ENCODE data around the gene HRH2.

The HRH2 gene

GRCh38 chr5:175653763-175654162 is 4.1 kb upstream of the HRH2 start:
- 96% methylated on average over 3 of the region's 4 CpGs for WGBS (ENCODE audit: insufficient coverage)
- peaks cover 0 to 15% (median 8%) of the 10 kb centered on the region in 5 experiments for H3K9me3 ChIP-seq (ENCODE audit: control extremely low read depth in 1 of 5, control insufficient read depth in 4 of 5, insufficient read depth in 2 of 5, low read depth in 1 of 5, low read length in 4 of 5)
- H3K4me3 ChIP-seq (ENCODE audit: control insufficient read depth in 1 of 7, extremely low read depth in 1 of 7, insufficient read depth in 4 of 7, low read depth in 2 of 7, low read length in 6 of 7) = peak overlapping the region in 1 of 7 experiments; percentile 23
- peaks cover 0 to 16% (median 0%) of the 10 kb centered on the region in 5 experiments for H3K27me3 ChIP-seq (replicated peaks in 2 of 5; ENCODE audit: control insufficient read depth in 4 of 5, insufficient read depth in 5 of 5, low read length in 4 of 5)
- no peak for DNase-seq
- ChIA-PET CTCF (interaction anchor here (0.7 to 1.9 kb wide), 3 partner anchors 32 to 37 kb away, joined by 4 to 5 read pairs (median 4); no protein-coding TSS in a partner anchor), POLR2A (no interaction called here)
- H3K27ac ChIP-seq (ENCODE audit: insufficient read depth in 1 of 2, low read depth in 1 of 2, low read length in 2 of 2, poor library complexity in 1 of 2, severe bottlenecking in 2 of 2) = no peak overlapping the region
- H3K4me1 ChIP-seq (ENCODE audit: control extremely low read depth in 1 of 4, control insufficient read depth in 4 of 4, insufficient read depth in 4 of 4, low read length in 3 of 4) = peaks cover 7 to 68% (median 50%) of the 10 kb centered on the region in 4 experiments
- no peaks in the 10 kb centered on the region for H3K36me3 ChIP-seq (ENCODE audit: control insufficient read depth in 4 of 4, insufficient read depth in 4 of 4, low read length in 3 of 4)

DNA sequence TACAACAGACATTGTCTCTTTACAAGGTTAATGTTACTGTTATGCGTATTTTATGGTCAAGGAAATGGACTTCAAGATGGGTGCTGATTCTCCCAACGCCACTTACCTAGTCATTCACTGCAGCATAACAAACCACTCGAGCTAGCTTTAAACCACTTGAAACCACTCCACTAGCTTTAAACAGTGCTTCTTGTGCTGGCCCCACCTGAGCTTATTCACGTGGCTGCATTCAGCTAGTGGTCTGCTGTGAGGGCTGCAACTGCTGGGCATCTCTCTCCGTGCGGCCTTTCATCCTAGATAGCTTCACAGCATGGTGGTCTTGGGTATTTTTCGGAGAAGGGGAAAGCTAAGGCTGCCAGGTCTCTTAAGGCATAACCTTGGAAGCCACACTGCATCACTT is 3.5 kb upstream of the HRH2 start:
- ChIA-PET POLR2A (no interaction called here), CTCF (interaction anchor here (0.5 to 1.9 kb wide), 4 partner anchors 29 to 36 kb away, joined by 4 to 5 read pairs (median 4); no protein-coding TSS in a partner anchor)
- H3K4me1 ChIP-seq (ENCODE audit: control extremely low read depth in 1 of 4, control insufficient read depth in 4 of 4, insufficient read depth in 4 of 4, low read length in 3 of 4) = peaks cover 7 to 74% (median 53%) of the 10 kb centered on the region in 4 experiments
- no peak overlapping the region for H3K4me3 ChIP-seq (ENCODE audit: control insufficient read depth in 1 of 7, extremely low read depth in 1 of 7, insufficient read depth in 4 of 7, low read depth in 2 of 7, low read length in 6 of 7)
- H3K27ac ChIP-seq (ENCODE audit: insufficient read depth in 1 of 2, low read depth in 1 of 2, low read length in 2 of 2, poor library complexity in 1 of 2, severe bottlenecking in 2 of 2) = no peak overlapping the region
- DNase-seq = no peak
- WGBS (ENCODE audit: insufficient coverage) = 100% methylated on average over 4 of the region's 7 CpGs
- H3K27me3 ChIP-seq (replicated peaks in 2 of 5; ENCODE audit: control insufficient read depth in 4 of 5, insufficient read depth in 5 of 5, low read length in 4 of 5) = peaks cover 0 to 18% (median 0%) of the 10 kb centered on the region in 5 experiments
- H3K9me3 ChIP-seq (ENCODE audit: control extremely low read depth in 1 of 5, control insufficient read depth in 4 of 5, insufficient read depth in 2 of 5, low read depth in 1 of 5, low read length in 4 of 5) = peaks cover 0 to 12% (median 6%) of the 10 kb centered on the region in 5 experiments
- no peaks in the 10 kb centered on the region for H3K36me3 ChIP-seq (ENCODE audit: control insufficient read depth in 4 of 4, insufficient read depth in 4 of 4, low read length in 3 of 4)

- peaks cover 7 to 79% (median 53%) of the 10 kb centered on the region in 4 experiments for H3K4me1 ChIP-seq (ENCODE audit: control extremely low read depth in 1 of 4, control insufficient read depth in 4 of 4, insufficient read depth in 4 of 4, low read length in 3 of 4)
- POLR2A ChIA-PET = no interaction called here
- H3K27ac ChIP-seq (ENCODE audit: insufficient read depth in 1 of 2, low read depth in 1 of 2, low read length in 2 of 2, poor library complexity in 1 of 2, severe bottlenecking in 2 of 2) = no peak overlapping the region
- H3K9me3 ChIP-seq (ENCODE audit: control extremely low read depth in 1 of 5, control insufficient read depth in 4 of 5, insufficient read depth in 2 of 5, low read depth in 1 of 5, low read length in 4 of 5) = peaks cover 0 to 7% (median 2%) of the 10 kb centered on the region in 5 experiments
- DNase-seq = peak in 2 of 3 donors; percentile 26 to 40
- no peak overlapping the region for H3K4me3 ChIP-seq (ENCODE audit: control insufficient read depth in 1 of 7, extremely low read depth in 1 of 7, insufficient read depth in 4 of 7, low read depth in 2 of 7, low read length in 6 of 7)
- peaks cover 0 to 4% (median 0%) of the 10 kb centered on the region in 4 experiments for H3K36me3 ChIP-seq (ENCODE audit: control insufficient read depth in 4 of 4, insufficient read depth in 4 of 4, low read length in 3 of 4)
- CTCF ChIA-PET = interaction anchor here (0.5 to 1.3 kb wide), 3 partner anchors 28 to 36 kb away, joined by 4 to 5 read pairs (median 4); no protein-coding TSS in a partner anchor
- WGBS (ENCODE audit: insufficient coverage) = 89% methylated on average over 8 of the region's 8 CpGs
- H3K27me3 ChIP-seq (replicated peaks in 2 of 5; ENCODE audit: control insufficient read depth in 4 of 5, insufficient read depth in 5 of 5, low read length in 4 of 5) = peaks cover 0 to 21% (median 0%) of the 10 kb centered on the region in 5 experiments
Observed at GRCh38 chr5:175654807-175655206, 3.1 kb upstream of the HRH2 start.

DNA sequence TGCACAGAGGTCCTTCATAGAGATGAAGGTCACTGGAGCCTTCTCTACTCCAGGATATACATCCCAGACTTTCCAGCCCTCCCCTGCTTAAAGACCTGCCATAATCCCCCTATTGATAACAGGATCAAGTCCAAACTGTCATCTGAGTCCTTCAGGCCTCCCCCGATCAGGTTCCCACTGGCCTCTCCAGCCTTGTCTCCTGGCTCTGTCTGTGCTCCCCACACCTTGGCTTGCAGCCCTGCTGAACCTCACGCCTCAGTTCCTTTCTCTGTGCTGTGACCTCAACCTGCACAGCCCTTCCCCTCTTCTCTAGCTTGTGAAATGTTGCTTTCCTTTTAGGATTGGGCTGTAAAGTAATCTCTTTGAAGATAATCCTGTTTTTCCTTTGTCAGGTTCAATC is 2.5 kb upstream of the HRH2 start:
- peaks cover 0 to 10% (median 0%) of the 10 kb centered on the region in 4 experiments for H3K36me3 ChIP-seq (ENCODE audit: control insufficient read depth in 4 of 4, insufficient read depth in 4 of 4, low read length in 3 of 4)
- H3K9me3 ChIP-seq (ENCODE audit: control extremely low read depth in 1 of 5, control insufficient read depth in 4 of 5, insufficient read depth in 2 of 5, low read depth in 1 of 5, low read length in 4 of 5) = peaks cover 0 to 1% (median 0%) of the 10 kb centered on the region in 5 experiments
- ChIA-PET CTCF (no interaction called here), POLR2A (no interaction called here)
- WGBS (ENCODE audit: insufficient coverage) = 92% methylated on average over 1 of the region's 2 CpGs
- H3K4me3 ChIP-seq (ENCODE audit: control insufficient read depth in 1 of 7, extremely low read depth in 1 of 7, insufficient read depth in 4 of 7, low read depth in 2 of 7, low read length in 6 of 7) = no peak overlapping the region
- no peak for DNase-seq
- peaks cover 7 to 80% (median 53%) of the 10 kb centered on the region in 4 experiments for H3K4me1 ChIP-seq (ENCODE audit: control extremely low read depth in 1 of 4, control insufficient read depth in 4 of 4, insufficient read depth in 4 of 4, low read length in 3 of 4)
- no peak overlapping the region for H3K27ac ChIP-seq (ENCODE audit: insufficient read depth in 1 of 2, low read depth in 1 of 2, low read length in 2 of 2, poor library complexity in 1 of 2, severe bottlenecking in 2 of 2)
- peaks cover 0 to 19% (median 0%) of the 10 kb centered on the region in 5 experiments for H3K27me3 ChIP-seq (replicated peaks in 2 of 5; ENCODE audit: control insufficient read depth in 4 of 5, insufficient read depth in 5 of 5, low read length in 4 of 5)

GRCh38 chr5:175656966-175657365 is 905 bp upstream of the HRH2 start:
- H3K4me1 ChIP-seq (ENCODE audit: control extremely low read depth in 1 of 4, control insufficient read depth in 4 of 4, insufficient read depth in 4 of 4, low read length in 3 of 4) = peaks cover 7 to 71% (median 48%) of the 10 kb centered on the region in 4 experiments
- no peak overlapping the region for H3K27ac ChIP-seq (ENCODE audit: insufficient read depth in 1 of 2, low read depth in 1 of 2, low read length in 2 of 2, poor library complexity in 1 of 2, severe bottlenecking in 2 of 2)
- POLR2A ChIA-PET = no interaction called here
- DNase-seq = no peak
- no peak overlapping the region for H3K4me3 ChIP-seq (ENCODE audit: control insufficient read depth in 1 of 7, extremely low read depth in 1 of 7, insufficient read depth in 4 of 7, low read depth in 2 of 7, low read length in 6 of 7)
- H3K27me3 ChIP-seq (replicated peaks in 2 of 5; ENCODE audit: control insufficient read depth in 4 of 5, insufficient read depth in 5 of 5, low read length in 4 of 5) = peaks cover 0 to 19% (median 0%) of the 10 kb centered on the region in 5 experiments
- H3K9me3 ChIP-seq (ENCODE audit: control extremely low read depth in 1 of 5, control insufficient read depth in 4 of 5, insufficient read depth in 2 of 5, low read depth in 1 of 5, low read length in 4 of 5) = no peaks in the 10 kb centered on the region
- H3K36me3 ChIP-seq (ENCODE audit: control insufficient read depth in 4 of 4, insufficient read depth in 4 of 4, low read length in 3 of 4) = peaks cover 0 to 19% (median 0%) of the 10 kb centered on the region in 4 experiments
- CTCF ChIA-PET = interaction anchor here (0.6 kb wide), 1 partner anchor 33 kb away, joined by 3 read pairs; no protein-coding TSS in a partner anchor
- 87% methylated on average over 5 of the region's 8 CpGs for WGBS (ENCODE audit: insufficient coverage)

DNA sequence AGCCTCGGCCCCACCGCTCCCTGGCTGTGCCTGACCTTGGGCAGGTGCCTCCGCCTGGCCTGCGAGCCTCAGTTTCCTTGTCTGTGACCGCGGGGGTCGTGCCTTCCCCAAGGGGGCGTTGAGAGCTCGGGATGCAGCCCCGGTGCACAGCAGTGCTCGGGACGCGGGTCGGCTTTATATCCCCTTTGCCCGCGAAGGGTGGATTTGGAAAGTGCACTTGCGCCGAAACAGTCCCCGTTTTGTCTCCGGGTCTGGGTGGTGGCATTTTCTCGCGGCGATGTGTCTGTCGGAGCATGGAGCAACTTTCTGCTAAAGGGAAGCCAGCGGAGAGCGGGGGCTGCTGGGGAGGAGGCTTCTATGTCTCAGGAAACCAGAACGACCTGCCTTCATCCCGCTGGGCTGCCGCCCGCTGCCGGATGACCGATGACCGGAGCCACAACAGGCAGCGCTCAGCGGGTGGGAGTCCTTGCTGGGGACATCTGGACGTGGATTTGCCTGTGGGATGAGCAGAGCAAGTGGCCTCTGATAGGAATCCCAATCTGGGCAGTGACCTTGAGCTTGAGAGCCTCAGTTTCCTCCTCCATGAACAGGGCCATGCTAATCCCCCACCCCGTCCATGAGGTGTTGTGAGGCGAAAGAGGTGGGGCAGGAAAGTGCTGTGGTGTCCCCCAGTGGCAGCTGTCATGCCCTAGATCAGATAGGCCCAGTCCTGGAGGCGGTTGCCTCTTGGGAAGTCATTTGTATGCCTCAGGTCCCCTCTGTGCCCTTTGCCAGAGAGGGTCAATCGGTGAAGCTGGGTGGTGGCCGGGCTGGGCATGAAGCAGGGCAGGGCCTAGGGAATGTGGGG is 651 bp downstream of the HRH2 start:
- Histone ChIP-seq H3K27me3 (replicated peaks in 2 of 5; ENCODE audit: control insufficient read depth in 4 of 5, insufficient read depth in 5 of 5, low read length in 4 of 5) (peaks cover 0 to 19% (median 0%) of the 10 kb centered on the region in 5 experiments), H3K27ac (ENCODE audit: insufficient read depth in 1 of 2, low read depth in 1 of 2, low read length in 2 of 2, poor library complexity in 1 of 2, severe bottlenecking in 2 of 2) (no peak overlapping the region), H3K9me3 (ENCODE audit: control extremely low read depth in 1 of 5, control insufficient read depth in 4 of 5, insufficient read depth in 2 of 5, low read depth in 1 of 5, low read length in 4 of 5) (no peaks in the 10 kb centered on the region), H3K4me1 (ENCODE audit: control extremely low read depth in 1 of 4, control insufficient read depth in 4 of 4, insufficient read depth in 4 of 4, low read length in 3 of 4) (peaks cover under 1 to 61% (median 33%) of the 10 kb centered on the region in 4 experiments), H3K4me3 (ENCODE audit: control insufficient read depth in 1 of 7, extremely low read depth in 1 of 7, insufficient read depth in 4 of 7, low read depth in 2 of 7, low read length in 6 of 7) (peak overlapping the region; percentile 30 to 81 (median 75)), H3K36me3 (ENCODE audit: control insufficient read depth in 4 of 4, insufficient read depth in 4 of 4, low read length in 3 of 4) (peaks cover 0 to 19% (median 0%) of the 10 kb centered on the region in 4 experiments)
- POLR2A ChIA-PET = no interaction called here
- peak in 2 of 3 donors; percentile 36 to 45 for DNase-seq
- CTCF ChIA-PET = interaction anchor here (0.7 kb wide), 1 partner anchor 125 kb away, joined by 3 read pairs; no protein-coding TSS in a partner anchor
- WGBS (ENCODE audit: insufficient coverage) = 8% methylated on average over 34 of the region's 41 CpGs

Data from common myeloid progenitor, CD34-positive (primary cell).